Mucosa of rectum (tissue), 2 donors: ENCODE results near the gene EPHB1.

Experiments used
- H3K27ac ChIP-seq, 2 donors: one replicate each; pipeline ENCODE4 v1.7.0; 2013; ENCODE audit warnings: inconsistent platforms in 2 of 2, low read depth in 2 of 2, low read length in 2 of 2
- H3K27me3 ChIP-seq, 2 donors: one replicate each; pipeline ENCODE4 v1.7.0; 2013; ENCODE audit warnings: low read length in 2 of 2; ENCODE audit not compliant: control insufficient read depth in 2 of 2, insufficient read depth in 2 of 2
- H3K36me3 ChIP-seq, 2 donors: one replicate each; pipeline ENCODE4 v1.7.0; 2013; ENCODE audit warnings: low read length in 2 of 2; ENCODE audit not compliant: control insufficient read depth in 2 of 2, insufficient read depth in 2 of 2
- H3K4me1 ChIP-seq, 2 donors: one replicate each; pipeline ENCODE4 v1.7.0; 2013; ENCODE audit warnings: low read length in 2 of 2, mild to moderate bottlenecking in 1 of 2; ENCODE audit not compliant: control insufficient read depth in 2 of 2, insufficient read depth in 2 of 2
- H3K4me3 ChIP-seq, 2 donors: one replicate each; pipeline ENCODE4 v1.7.0; 2013; ENCODE audit warnings: low read length in 2 of 2
- H3K9ac ChIP-seq, 2 donors: one replicate each; pipeline ENCODE4 v1.7.0; 2013; ENCODE audit warnings: low read length in 2 of 2, low read depth in 1 of 2, mild to moderate bottlenecking in 1 of 2
- H3K9me3 ChIP-seq, 2 donors: one replicate each; pipeline ENCODE4 v1.7.0; 2013; ENCODE audit warnings: low read length in 2 of 2; ENCODE audit not compliant: control insufficient read depth in 2 of 2
- donor health status: healthy.
- donor health status: Normal muscosa, but diverticular disease.

EPHB1 gene

GRCh38 chr3:134873789-134874188 lies 78.7 kb downstream of the EPHB1 start:
- Histone ChIP-seq H3K27ac (no peak overlapping the region), H3K4me3 (no peak overlapping the region), H3K36me3 (no peaks in the 10 kb centered on the region), H3K27me3 (no peaks in the 10 kb centered on the region), H3K9ac (no peak overlapping the region), H3K9me3 (no peaks in the 10 kb centered on the region), H3K4me1 (no peaks in the 10 kb centered on the region)

DNA sequence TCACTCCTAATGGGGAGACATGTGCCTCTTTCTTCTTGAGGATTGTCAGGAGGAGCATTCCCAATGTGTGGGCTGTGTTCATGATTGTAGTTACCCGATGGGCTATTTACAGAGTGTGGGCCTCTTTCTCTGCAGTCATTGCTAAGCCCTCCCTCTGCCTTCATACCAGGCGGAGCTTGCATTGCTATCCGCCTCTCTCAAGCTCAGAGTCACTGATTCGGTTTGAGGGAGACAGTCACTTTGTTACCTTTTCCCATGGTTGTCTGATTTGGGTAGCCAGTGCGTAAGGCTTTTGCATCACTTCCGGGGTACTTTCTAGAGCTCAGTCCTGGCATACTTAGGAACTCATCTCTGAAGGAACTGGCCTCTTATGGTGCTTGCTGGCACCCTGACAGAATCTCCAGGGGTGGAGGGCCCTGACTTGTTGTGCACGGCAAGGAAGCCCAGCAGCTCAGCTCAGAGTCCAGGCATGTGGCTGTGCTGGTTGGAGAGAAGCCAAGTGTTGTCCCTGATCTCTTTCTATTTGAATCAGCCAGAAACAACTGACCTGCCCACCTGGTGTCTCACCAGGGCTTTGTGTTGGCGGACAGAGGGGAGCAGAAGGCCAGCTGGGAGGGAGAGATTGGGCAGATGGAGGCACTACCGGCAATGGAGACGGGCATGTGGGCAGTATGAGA lies 79.8 kb downstream of the EPHB1 start:
- no peaks in the 10 kb centered on the region for H3K9me3 ChIP-seq
- no peaks in the 10 kb centered on the region for H3K4me1 ChIP-seq
- H3K9ac ChIP-seq = no peak overlapping the region
- H3K4me3 ChIP-seq = no peak overlapping the region
- no peaks in the 10 kb centered on the region for H3K27me3 ChIP-seq
- H3K27ac ChIP-seq = no peak overlapping the region
- H3K36me3 ChIP-seq = no peaks in the 10 kb centered on the region

DNA sequence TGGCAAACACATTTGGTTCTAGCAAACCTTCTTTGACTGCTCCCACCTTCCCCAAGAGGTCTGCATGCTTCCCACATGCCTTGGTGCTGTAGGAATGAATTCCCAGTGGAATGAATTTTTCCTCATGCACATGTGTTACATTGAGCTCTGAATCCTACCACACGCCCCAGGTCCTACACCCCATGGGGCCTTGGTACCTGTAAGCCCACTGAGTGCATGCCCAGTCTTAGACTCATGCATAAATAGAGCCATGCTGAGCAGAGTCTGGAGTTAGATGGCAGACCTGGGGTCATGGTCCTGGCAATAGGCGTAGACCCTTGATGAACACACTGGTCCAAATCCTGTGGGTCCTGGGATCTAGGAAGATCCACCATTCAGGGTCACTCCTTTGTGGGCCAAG lies 81.8 kb downstream of the EPHB1 start:
- Histone ChIP-seq H3K4me3 (no peak overlapping the region), H3K27me3 (no peaks in the 10 kb centered on the region), H3K9ac (no peak overlapping the region), H3K9me3 (no peaks in the 10 kb centered on the region), H3K36me3 (no peaks in the 10 kb centered on the region), H3K27ac (no peak overlapping the region), H3K4me1 (no peaks in the 10 kb centered on the region)

GRCh38 chr3:134877788-134878187 lies 82.7 kb downstream of the EPHB1 start:
- H3K27me3 ChIP-seq = no peaks in the 10 kb centered on the region
- no peak overlapping the region for H3K27ac ChIP-seq
- H3K4me1 ChIP-seq = no peaks in the 10 kb centered on the region
- no peak overlapping the region for H3K4me3 ChIP-seq
- H3K9me3 ChIP-seq = no peaks in the 10 kb centered on the region
- no peaks in the 10 kb centered on the region for H3K36me3 ChIP-seq
- H3K9ac ChIP-seq = no peak overlapping the region

DNA sequence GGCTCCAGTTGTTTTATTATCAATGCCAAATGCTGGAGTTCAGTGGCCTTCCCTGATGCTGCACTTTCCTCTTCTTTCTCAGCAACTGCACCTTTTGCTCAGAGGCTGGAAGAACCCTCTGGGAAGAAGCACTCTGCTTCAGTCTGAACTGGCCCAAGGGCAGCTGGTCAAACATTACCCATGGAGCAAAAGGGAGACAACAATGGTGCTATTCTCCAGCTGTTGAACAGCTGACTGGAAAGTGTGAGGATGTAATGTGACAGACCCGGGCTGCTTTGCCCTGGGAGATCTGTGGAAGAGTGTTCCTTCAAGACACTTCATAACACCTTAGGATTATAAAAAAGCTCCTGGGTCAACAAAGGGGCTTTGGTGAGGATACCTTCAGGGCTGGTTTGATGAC lies 84.9 kb downstream of the EPHB1 start:
- Histone ChIP-seq H3K27ac (no peak overlapping the region), H3K36me3 (no peaks in the 10 kb centered on the region), H3K4me3 (no peak overlapping the region), H3K27me3 (no peaks in the 10 kb centered on the region), H3K4me1 (no peaks in the 10 kb centered on the region), H3K9me3 (no peaks in the 10 kb centered on the region), H3K9ac (no peak overlapping the region)

DNA sequence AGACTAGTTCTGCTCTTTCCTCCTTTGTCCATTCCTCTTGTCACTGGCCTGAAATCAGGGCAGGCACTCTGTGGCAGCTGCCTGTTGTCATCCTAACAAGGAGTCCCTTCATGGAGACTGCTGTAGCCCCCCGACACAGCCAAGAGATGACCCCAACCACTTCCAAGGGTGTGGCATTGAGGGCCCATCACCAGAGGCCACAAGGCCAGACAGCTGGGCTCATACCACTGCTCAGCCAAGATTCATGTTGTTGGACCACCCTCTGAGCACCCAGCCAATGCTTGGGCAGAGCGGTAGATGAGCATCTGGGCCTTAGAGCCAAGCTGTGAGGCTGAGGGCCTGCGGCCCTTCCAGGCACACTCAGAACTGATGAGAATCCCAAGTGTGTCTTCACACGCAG lies 85.4 kb downstream of the EPHB1 start:
- Histone ChIP-seq H3K9ac (no peak overlapping the region), H3K36me3 (no peaks in the 10 kb centered on the region), H3K4me1 (no peaks in the 10 kb centered on the region), H3K4me3 (no peak overlapping the region), H3K9me3 (no peaks in the 10 kb centered on the region), H3K27ac (no peak overlapping the region), H3K27me3 (no peaks in the 10 kb centered on the region)

DNA sequence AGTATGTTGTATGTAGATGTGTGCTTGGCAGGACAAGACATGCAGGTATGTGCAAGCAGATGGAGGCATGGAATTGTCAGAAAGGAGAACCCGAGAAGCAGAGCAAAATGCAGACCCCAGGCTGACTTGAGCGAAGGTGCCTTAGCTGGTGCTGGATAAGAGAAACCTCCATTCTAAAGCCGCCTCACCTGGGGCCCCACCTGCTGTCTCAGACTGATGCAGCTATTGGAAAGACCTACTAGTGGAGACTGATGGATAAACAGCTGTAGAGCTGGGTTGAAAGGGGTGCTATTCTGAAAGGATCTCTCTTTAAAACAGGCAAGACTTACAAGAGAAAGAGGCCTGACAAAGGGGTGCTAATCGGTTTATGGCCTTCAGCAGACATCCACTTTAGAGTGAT lies 86.2 kb downstream of the EPHB1 start:
- Histone ChIP-seq H3K27me3 (no peaks in the 10 kb centered on the region), H3K9ac (no peak overlapping the region), H3K36me3 (no peaks in the 10 kb centered on the region), H3K4me1 (no peaks in the 10 kb centered on the region), H3K9me3 (no peaks in the 10 kb centered on the region), H3K4me3 (no peak overlapping the region), H3K27ac (no peak overlapping the region)

DNA sequence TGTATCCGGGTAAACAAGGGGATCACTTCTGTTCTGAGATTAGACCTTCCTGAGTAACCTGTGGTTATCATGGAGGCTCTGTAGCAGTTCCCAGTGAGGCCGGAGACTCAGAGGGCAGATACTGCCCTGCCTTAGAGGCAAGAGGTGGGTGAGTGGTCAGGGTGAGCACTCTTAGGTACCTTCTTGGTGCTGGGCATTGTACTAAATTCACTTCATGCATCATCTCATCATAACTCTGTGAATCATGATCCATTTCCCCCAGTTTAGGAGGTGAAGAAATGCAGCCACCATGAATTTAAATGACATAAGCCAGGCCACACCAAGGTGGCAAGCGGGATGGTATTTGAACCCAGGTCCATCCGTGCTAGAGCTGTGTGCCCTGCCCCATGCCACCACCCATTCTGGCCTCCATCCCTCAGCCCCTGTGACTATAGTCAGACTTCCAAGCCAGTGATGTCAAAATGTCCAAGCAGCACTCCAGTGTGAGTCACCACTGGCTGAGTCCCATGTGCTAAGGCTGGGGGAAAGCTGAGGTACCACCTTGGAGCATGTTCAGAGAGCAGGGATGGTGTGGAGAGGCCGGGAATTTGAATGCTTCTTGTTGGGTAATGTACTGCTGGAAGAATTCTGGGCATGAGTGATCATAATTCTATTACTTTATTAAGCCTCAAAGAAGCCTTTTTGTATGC lies 88.8 kb downstream of the EPHB1 start:
- Histone ChIP-seq H3K4me3 (no peak overlapping the region), H3K9ac (no peak overlapping the region), H3K36me3 (no peaks in the 10 kb centered on the region), H3K9me3 (no peaks in the 10 kb centered on the region), H3K4me1 (no peaks in the 10 kb centered on the region), H3K27me3 (no peaks in the 10 kb centered on the region), H3K27ac (no peak overlapping the region)

- no peaks in the 10 kb centered on the region for H3K36me3 ChIP-seq
- H3K9ac ChIP-seq = no peak overlapping the region
- no peak overlapping the region for H3K4me3 ChIP-seq
- no peaks in the 10 kb centered on the region for H3K9me3 ChIP-seq
- no peaks in the 10 kb centered on the region for H3K4me1 ChIP-seq
- H3K27me3 ChIP-seq = no peaks in the 10 kb centered on the region
- no peak overlapping the region for H3K27ac ChIP-seq
Observed at GRCh38 chr3:134885877-134886621, 91.0 kb downstream of the EPHB1 start.

DNA sequence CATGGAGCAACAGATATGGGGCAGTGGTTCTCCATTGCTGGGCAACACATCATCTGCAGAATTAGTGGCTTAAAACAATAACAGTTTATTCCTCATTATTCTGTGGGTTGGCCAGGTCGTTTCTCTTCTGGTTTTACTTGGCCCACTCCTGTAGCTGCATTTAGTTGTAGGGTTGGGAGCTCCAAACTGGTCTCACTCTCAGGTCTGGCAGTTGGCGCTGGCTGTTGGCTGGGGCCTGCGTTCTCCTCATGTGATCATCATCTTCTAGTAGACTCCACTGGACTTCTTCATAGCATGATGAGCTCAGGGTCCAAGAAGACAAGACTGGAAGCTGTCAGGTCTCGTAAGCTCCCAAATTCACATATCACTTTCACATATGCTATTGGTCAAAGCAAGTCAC lies 91.9 kb downstream of the EPHB1 start:
- H3K9me3 ChIP-seq = no peaks in the 10 kb centered on the region
- H3K27ac ChIP-seq = no peak overlapping the region
- no peaks in the 10 kb centered on the region for H3K27me3 ChIP-seq

More for the DNA sequence above, 91.9 kb downstream of the EPHB1 start:
- Histone ChIP-seq H3K4me1 (no peaks in the 10 kb centered on the region), H3K4me3 (no peak overlapping the region), H3K9ac (no peak overlapping the region), H3K36me3 (no peaks in the 10 kb centered on the region)
